HG03095 (cell line): Measurements from ENCODE around the gene ARHGAP33.
"Not testable (repeated sequence)": the region's sequence is repeated elsewhere in the genome, so short reads cannot be mapped to it uniquely, and the experiment has no call there.

ENCODE experiments used
- ATAC-seq: cut with Tn5 transposase; IDR thresholded peaks from one replicate; pipeline ENCODE4 v1.9.1; 2021; ENCODE audit warnings: moderate library complexity; ENCODE audit not compliant: unreplicated experiment

Gene ARHGAP33

DNA sequence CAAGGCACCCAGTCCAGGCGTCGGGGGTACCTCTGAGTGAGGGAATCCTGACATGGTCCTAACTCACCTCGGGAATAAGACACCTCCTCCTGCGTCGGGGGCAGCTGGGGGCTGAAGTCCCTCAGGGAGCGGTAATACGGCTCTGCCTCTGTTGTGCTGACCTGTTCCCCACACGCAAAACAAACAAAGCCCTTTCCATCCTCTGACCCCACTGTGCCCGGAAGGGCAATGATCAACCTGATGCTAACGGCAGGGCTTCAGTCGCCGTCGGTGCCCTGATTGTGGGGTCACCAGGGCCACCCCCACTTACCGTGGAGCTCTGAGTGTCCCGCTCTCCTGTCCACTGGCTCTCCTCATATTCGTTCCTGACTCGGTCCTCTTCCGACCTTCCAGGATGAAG, 55.6 kb downstream of the ARHGAP33 start:
- ATAC-seq: no peak

DNA sequence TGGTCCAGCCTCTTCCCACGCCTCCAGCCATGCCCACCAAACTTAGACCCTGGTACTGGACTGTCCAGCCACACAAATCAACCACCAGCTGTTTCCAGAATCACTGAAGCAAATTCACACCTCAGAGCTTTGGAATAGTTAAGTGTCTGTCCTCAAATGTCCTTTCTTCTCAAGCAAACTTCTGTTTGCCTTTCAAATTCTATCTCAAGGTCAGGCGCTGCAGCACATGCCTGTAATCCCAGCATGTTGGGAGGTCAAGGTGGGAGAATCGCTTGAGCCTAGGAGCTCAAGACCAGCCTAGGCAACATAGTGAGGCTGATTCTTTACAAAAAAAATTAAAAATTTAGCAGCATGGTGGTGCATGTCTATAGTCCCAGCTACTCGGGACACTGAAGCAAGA, 56.7 kb downstream of the ARHGAP33 start:
- ATAC-seq: no peak

DNA sequence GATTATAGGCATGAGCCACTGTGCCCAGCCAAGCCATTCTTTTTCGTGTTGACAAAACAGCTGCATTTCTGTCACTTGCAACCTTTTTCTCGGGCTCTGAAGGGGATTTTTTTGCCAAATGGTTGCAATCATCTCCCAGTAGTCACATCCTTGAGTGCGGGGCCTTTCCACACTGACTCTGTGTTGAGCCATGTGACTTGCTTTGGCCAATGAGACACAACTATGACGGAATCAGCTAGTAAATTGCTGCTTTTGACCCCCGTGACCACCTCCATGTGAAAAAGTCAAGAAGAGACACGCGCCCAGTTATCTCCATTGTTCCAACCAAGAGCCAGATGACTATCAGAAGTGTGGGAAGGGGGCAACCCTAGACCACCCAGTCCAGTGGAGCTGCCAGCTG, 58.6 kb downstream of the ARHGAP33 start:
- ATAC-seq: no peak

DNA sequence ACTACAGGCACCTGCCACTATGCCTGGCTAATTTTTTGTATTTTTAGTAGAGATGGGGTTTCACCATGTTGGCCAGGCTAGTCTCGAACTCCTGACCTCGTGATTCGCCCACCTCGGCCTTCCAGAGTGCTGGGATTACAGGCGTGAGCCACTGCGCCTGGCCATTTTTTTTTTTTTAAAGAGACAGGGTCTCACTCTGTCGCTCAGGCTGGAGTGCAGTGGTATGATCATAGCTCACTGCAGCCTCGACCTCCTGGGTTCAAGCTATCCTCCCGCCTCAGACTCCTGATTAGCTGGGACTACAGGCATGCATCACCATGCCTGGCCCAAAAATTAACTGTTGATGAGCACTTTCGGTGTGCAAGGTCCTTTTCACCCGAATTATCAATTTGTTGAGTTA, 60.7 kb downstream of the ARHGAP33 start:
- not testable (repeated sequence) for ATAC-seq
